CD1c-positive myeloid dendritic cell (primary cell): ENCODE data around the gene OR1E2.

Experiments
- DNase-seq: peaks from one replicate; pipeline ENCODE4 v3.0.0-alpha.2; 2016; ENCODE audit errors: extremely low spot score

The OR1E2 gene

DNA sequence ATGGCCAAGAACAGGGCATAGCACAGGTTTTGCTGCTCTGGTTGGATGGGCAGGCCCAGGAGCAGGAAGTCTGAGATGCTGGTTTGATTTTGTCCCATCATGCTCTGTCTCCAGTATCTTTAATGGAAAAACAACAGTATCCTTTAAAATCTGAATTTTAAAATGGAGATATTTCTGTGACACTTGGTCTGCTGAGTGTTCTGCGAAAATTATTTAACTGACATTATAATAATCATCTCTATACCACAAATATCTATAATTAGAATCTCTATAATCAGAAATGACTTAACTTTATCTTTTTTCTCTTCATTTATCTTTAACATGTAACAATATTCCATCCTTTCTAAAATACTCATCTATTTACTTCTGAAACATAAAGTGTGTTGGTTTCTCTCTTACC lies 35.3 kb downstream of the OR1E2 start, which contains the start of gene OR1E1:
OR1E1 (minus strand) TSS at position 101 of the 400 bp plus-strand sequence; CDS start at position 101, 0 bp downstream.
- DNase-seq, result no peak

DNA sequence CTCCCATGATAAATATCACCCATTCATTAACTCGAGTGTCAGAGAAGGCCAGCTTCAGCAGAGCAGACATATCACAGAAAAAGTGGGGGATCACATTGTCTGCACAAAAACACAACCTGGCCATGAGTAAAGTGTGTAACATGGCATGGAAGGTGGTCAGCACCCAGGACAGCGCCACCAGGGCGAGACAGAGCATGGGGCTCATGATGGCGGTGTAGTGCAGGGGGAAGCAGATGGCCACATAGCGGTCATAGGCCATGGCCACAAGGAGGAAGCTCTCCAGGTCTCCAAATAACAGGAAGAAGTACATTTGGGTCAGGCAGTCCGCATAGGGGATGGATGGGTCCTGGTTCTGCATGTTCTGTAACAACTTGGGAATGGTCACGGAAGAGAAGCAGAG lies 35.8 kb downstream of the OR1E2 start:
- DNase-seq, result peak; percentile 13

GRCh38 chr17:3389791-3390190 lies 43.9 kb downstream of the OR1E2 start:
- DNase-seq, result no peak

- no peak for DNase-seq
These were observed 47.5 kb downstream of the OR1E2 start, which contains the start of gene OR3A2 for GRCh38 chr17:3385869-3386816. Gene OR3A2 (minus strand): TSS chr17:3386308.
